Tibial nerve (tissue), 4 donors: ENCODE data around the gene SLAMF8.

Experiments used
- EP300 ChIP-seq, 2 donors: sonication (generic); formaldehyde crosslinking; IDR thresholded peaks; one replicate each; pipeline ENCODE4 v1.6.1; 2017; ENCODE audit warnings: antibody characterized with exemption in 2 of 2, mild to moderate bottlenecking in 1 of 2
- POLR2A ChIP-seq, 2 donors: fragments of 450-650 bp; IDR thresholded peaks; one replicate each; pipeline ENCODE4 v1.6.1; 2017; ENCODE audit warnings: antibody characterized with exemption in 2 of 2, mild to moderate bottlenecking in 2 of 2, moderate library complexity in 2 of 2
- TF ChIP-seq, protein P1 (sequence below), 5 experiments: fragments of 200-600 bp in 3 of 5; fragments of 450-650 bp in 2 of 5; sonication (generic) in 3 of 5; IDR thresholded peaks; one replicate each; pipeline ENCODE4 v1.5.1; 2016 to 2019; ENCODE audit warnings: antibody characterized with exemption in 5 of 5, mild to moderate bottlenecking in 3 of 5, moderate library complexity in 2 of 5

GRCh38 chr1:159827102-159827490 lies 423 bp downstream of the SLAMF8 start:
- TF ChIP-seq, protein P1, sequence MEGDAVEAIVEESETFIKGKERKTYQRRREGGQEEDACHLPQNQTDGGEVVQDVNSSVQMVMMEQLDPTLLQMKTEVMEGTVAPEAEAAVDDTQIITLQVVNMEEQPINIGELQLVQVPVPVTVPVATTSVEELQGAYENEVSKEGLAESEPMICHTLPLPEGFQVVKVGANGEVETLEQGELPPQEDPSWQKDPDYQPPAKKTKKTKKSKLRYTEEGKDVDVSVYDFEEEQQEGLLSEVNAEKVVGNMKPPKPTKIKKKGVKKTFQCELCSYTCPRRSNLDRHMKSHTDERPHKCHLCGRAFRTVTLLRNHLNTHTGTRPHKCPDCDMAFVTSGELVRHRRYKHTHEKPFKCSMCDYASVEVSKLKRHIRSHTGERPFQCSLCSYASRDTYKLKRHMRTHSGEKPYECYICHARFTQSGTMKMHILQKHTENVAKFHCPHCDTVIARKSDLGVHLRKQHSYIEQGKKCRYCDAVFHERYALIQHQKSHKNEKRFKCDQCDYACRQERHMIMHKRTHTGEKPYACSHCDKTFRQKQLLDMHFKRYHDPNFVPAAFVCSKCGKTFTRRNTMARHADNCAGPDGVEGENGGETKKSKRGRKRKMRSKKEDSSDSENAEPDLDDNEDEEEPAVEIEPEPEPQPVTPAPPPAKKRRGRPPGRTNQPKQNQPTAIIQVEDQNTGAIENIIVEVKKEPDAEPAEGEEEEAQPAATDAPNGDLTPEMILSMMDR (IDR thresholded peaks at IDR 0.05), result no peak
- TF ChIP-seq POLR2A (IDR thresholded peaks at IDR 0.05), result no peak
- no peak for TF ChIP-seq EP300 (IDR thresholded peaks at IDR 0.05)
